Body of pancreas (tissue), 4 donors: Measurements from ENCODE around the gene VNN1.
"Not testable (repeated sequence)": the region's sequence is repeated elsewhere in the genome, so short reads cannot be mapped to it uniquely, and the experiment has no call there.

Experiments
- CTCF ChIP-seq, 7 experiments: fragments of 450-650 bp in 4 of 7; fragments of 200-600 bp in 3 of 7; sonication (generic) in 3 of 7; IDR thresholded peaks; one replicate each; pipeline ENCODE4 v1.5.1; 2016 to 2019; ENCODE audit warnings: antibody characterized with exemption in 7 of 7
- POLR2A ChIP-seq, 3 donors: fragments of 450-650 bp; IDR thresholded peaks; one replicate each; pipeline ENCODE4 v1.6.1; 2016; ENCODE audit warnings: antibody characterized with exemption in 3 of 3, mild to moderate bottlenecking in 2 of 3

GRCh38 chr6:132679094-132679493 lies 34.8 kb downstream of the VNN1 start:
- not testable (repeated sequence) for TF ChIP-seq CTCF, POLR2A (IDR thresholded peaks at IDR 0.05)
